Right lobe of liver (tissue), 4 donors: ENCODE measurements around the gene SKIC8.

Experiments
- POLR2A ChIP-seq: fragments of 450-650 bp; IDR thresholded peaks from one replicate; pipeline ENCODE4 v1.6.1; 2017; ENCODE audit warnings: antibody characterized with exemption, mild to moderate bottlenecking
- TF ChIP-seq, protein P1 (sequence below), 4 donors: fragments of 200-600 bp in 3 of 4; fragments of 450-650 bp in 1 of 4; IDR thresholded peaks; one replicate each; pipeline versions ENCODE4 v1.5.1 to v1.8.0; 2016 to 2022; ENCODE audit warnings: antibody characterized with exemption in 4 of 4, mild to moderate bottlenecking in 2 of 4
- donor health status: DM: no; HTN: no; CAD: no.
- donor health status: DM: no; HTN: no; CAD: no.
- donor health status: DM: no; HTN: yes; CAD: no.

DNA sequence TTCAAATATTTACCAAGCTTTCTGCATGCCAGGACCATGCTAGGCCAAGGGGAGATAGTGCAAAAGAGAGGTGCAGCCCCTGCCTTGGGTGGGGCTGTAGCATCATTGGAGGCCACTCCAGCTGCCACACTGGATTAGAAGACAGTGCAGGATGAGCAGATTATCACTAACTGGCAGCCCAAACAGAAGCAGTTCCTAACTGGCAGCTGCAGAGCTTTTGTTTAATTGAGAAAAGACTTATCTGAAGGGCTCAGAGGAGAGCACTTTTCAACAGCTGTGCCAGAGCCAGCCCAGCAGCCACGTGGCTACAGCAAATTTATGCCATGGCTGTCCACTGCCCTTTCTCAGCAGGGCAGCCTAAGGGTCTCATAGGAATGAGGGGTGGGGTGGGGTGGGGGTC lies 51.5 kb downstream of the SKIC8 start:
- TF ChIP-seq, protein P1, sequence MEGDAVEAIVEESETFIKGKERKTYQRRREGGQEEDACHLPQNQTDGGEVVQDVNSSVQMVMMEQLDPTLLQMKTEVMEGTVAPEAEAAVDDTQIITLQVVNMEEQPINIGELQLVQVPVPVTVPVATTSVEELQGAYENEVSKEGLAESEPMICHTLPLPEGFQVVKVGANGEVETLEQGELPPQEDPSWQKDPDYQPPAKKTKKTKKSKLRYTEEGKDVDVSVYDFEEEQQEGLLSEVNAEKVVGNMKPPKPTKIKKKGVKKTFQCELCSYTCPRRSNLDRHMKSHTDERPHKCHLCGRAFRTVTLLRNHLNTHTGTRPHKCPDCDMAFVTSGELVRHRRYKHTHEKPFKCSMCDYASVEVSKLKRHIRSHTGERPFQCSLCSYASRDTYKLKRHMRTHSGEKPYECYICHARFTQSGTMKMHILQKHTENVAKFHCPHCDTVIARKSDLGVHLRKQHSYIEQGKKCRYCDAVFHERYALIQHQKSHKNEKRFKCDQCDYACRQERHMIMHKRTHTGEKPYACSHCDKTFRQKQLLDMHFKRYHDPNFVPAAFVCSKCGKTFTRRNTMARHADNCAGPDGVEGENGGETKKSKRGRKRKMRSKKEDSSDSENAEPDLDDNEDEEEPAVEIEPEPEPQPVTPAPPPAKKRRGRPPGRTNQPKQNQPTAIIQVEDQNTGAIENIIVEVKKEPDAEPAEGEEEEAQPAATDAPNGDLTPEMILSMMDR (IDR thresholded peaks at IDR 0.05) = no peak
- TF ChIP-seq POLR2A = no peak
